Erythroblast (primary cell): Measurements from ENCODE around the gene FMO4.

Source experiments
- GATA1 ChIP-seq: IDR thresholded peaks from 2 replicates; pipeline ENCODE4 v1.6.1; 2011; ENCODE audit warnings: low read depth, mild to moderate bottlenecking, control low read depth, low read length, moderate library complexity
- POLR2A ChIP-seq: IDR thresholded peaks from 2 replicates; pipeline ENCODE4 v1.6.1; 2011; ENCODE audit warnings: mild to moderate bottlenecking, low read length

GRCh38 chr1:171280599-171280998 lies 33.4 kb upstream of the FMO4 start:
- TF ChIP-seq POLR2A (no peak), GATA1 (no peak)
